H1 (cell line): ENCODE data around the gene DAPK2. TPM values are rescaled to one million over a fixed set of nuclear protein-coding genes. Genes with fewer than 3 reads are reported as not detected.

ENCODE experiments used
- CTCF ChIA-PET: fragments of 300-600 bp; sonication (Branson Sonifier 250); formaldehyde crosslinking; loops from one replicate; lab custom pipeline; 2021; ENCODE audit not compliant: partially characterized antibody; lab: Charles Lee
- POLR2A ChIA-PET: fragments of 300-600 bp; sonication (Branson Sonifier 250); formaldehyde crosslinking; loops from one replicate; lab custom pipeline; 2021; ENCODE audit warnings: inconsistent platforms; ENCODE audit not compliant: partially characterized antibody; lab: Charles Lee
- DNase-seq, 2 experiments: peaks; one replicate each; pipeline versions ENCODE4 v3.0.0 to v3.0.0-alpha.2; 2010 to 2022; ENCODE audit warnings: low spot score in 2 of 2, low read depth in 1 of 2, mixed read lengths in 1 of 2
- FAIRE-seq: peaks from 2 replicates; lab custom pipeline; 2011; peaks lifted over from hg19 to GRCh38; lab: Jason Lieb, UNC
- H2AFZ ChIP-seq: 2 replicates; pipeline ENCODE4 v1.8.1; 2012; ENCODE audit warnings: low read length, inconsistent platforms
- H2AK5ac ChIP-seq: 2 replicates; pipeline ENCODE4 v1.6.1; 2013; ENCODE audit warnings: low read depth, low read length
- H2BK120ac ChIP-seq: replicated peaks from 2 replicates; pipeline ENCODE3; 2013; ENCODE audit warnings: low read depth, low read length, inconsistent platforms
- H2BK12ac ChIP-seq: 2 replicates; pipeline ENCODE4 v1.6.1; 2013; ENCODE audit warnings: low read depth, low read length
- H2BK15ac ChIP-seq: 2 replicates; pipeline ENCODE4 v1.6.1; 2013; ENCODE audit warnings: low read length
- H2BK20ac ChIP-seq: 2 replicates; pipeline ENCODE4 v1.6.1; 2013; ENCODE audit warnings: low read length
- H2BK5ac ChIP-seq: 2 replicates; pipeline ENCODE4 v1.6.1; 2013; ENCODE audit warnings: low read depth, low read length
- H3K14ac ChIP-seq: 2 replicates; pipeline ENCODE4 v1.6.1; 2013; ENCODE audit warnings: inconsistent platforms; ENCODE audit not compliant: insufficient read length
- H3K18ac ChIP-seq: 2 replicates; pipeline ENCODE4 v1.6.1; 2013; ENCODE audit warnings: low read length; ENCODE audit errors: extremely low read depth
- H3K23ac ChIP-seq: 2 replicates; pipeline ENCODE4 v1.6.1; 2013; ENCODE audit warnings: inconsistent platforms; ENCODE audit not compliant: insufficient read length
- H3K23me2 ChIP-seq: 2 replicates; pipeline ENCODE4 v1.6.1; 2013; ENCODE audit warnings: low read depth, low read length
- H3K27ac ChIP-seq: 2 replicates; pipeline ENCODE4 v1.6.1; 2011; ENCODE audit warnings: low read depth, low read length, inconsistent platforms
- H3K27me3 ChIP-seq, 4 experiments: replicated peaks in 1 of 4; 1 replicate in 1 of 4; 2 replicates in 3 of 4; pipeline versions ENCODE4 v1.6.1 to v1.8.1; 2011 to 2013; ENCODE audit warnings: low read length in 3 of 4, mild to moderate bottlenecking in 3 of 4, inconsistent platforms in 2 of 4, mixed read lengths in 2 of 4, moderate library complexity in 1 of 4; ENCODE audit not compliant: control insufficient read depth in 3 of 4, insufficient read depth in 3 of 4; ENCODE audit errors: extremely low read depth in 1 of 4
- H3K36me3 ChIP-seq, 4 experiments: 2 replicates each; pipeline versions ENCODE4 v1.6.1 to v1.8.1; 2011 to 2013; ENCODE audit warnings: mild to moderate bottlenecking in 4 of 4, low read length in 3 of 4, moderate library complexity in 2 of 4, control low read depth in 1 of 4, inconsistent platforms in 1 of 4; ENCODE audit not compliant: insufficient read depth in 4 of 4, control insufficient read depth in 2 of 4
- H3K4ac ChIP-seq: replicated peaks from 2 replicates; pipeline ENCODE3; 2013; ENCODE audit warnings: low read length, low read depth, mixed read lengths, inconsistent platforms; ENCODE audit not compliant: insufficient read length
- H3K4me1 ChIP-seq, 4 experiments: replicated peaks in 1 of 4; 1 replicate in 1 of 4; 2 replicates in 3 of 4; pipeline versions ENCODE4 v1.6.1 to v1.8.1; 2011 to 2013; ENCODE audit warnings: low read length in 3 of 4, inconsistent platforms in 2 of 4, mixed read lengths in 1 of 4; ENCODE audit not compliant: insufficient read depth in 4 of 4, control insufficient read depth in 3 of 4
- H3K4me2 ChIP-seq, 2 experiments: 2 replicates each; pipeline versions ENCODE4 v1.6.1 to v1.8.1; 2011 to 2013; ENCODE audit warnings: low read depth in 2 of 2, low read length in 2 of 2, control low read depth in 1 of 2, inconsistent platforms in 1 of 2, mild to moderate bottlenecking in 1 of 2; ENCODE audit not compliant: insufficient read depth in 1 of 2
- H3K4me3 ChIP-seq, 4 experiments: fragments of 200-600, 300-600 bp in 1 of 4; sonication (generic), shearing (Covaris generic), sonication (Bioruptor Twin) in 1 of 4; 2 replicates each; pipeline versions ENCODE4 v1.5.1 to v1.8.1; 2011 to 2016; ENCODE audit warnings: low read length in 4 of 4, low read depth in 3 of 4, control low read depth in 2 of 4, inconsistent platforms in 2 of 4, mild to moderate bottlenecking in 2 of 4, mixed read lengths in 1 of 4, moderate library complexity in 1 of 4; ENCODE audit not compliant: insufficient read depth in 2 of 4; ENCODE audit errors: extremely low read depth in 1 of 4
- H3K56ac ChIP-seq: replicated peaks from 2 replicates; pipeline ENCODE3; 2013; ENCODE audit warnings: low read depth, mild to moderate bottlenecking, mixed read lengths, low read length, inconsistent platforms; ENCODE audit not compliant: insufficient read length
- H3K79me1 ChIP-seq: 2 replicates; pipeline ENCODE4 v1.6.1; 2013; ENCODE audit warnings: low read depth, low read length, control low read depth
- H3K79me2 ChIP-seq, 2 experiments: 2 replicates each; pipeline versions ENCODE4 v1.6.1 to v1.8.1; 2012 to 2013; ENCODE audit warnings: low read length in 2 of 2, mild to moderate bottlenecking in 2 of 2, inconsistent platforms in 1 of 2; ENCODE audit not compliant: insufficient read depth in 2 of 2, control insufficient read depth in 1 of 2
- H3K9ac ChIP-seq, 4 experiments: replicated peaks in 1 of 4; 1 replicate in 1 of 4; 2 replicates in 3 of 4; pipeline versions ENCODE4 v1.6.1 to v1.8.1; 2011 to 2013; ENCODE audit warnings: low read depth in 3 of 4, low read length in 3 of 4, control low read depth in 2 of 4, mild to moderate bottlenecking in 2 of 4, moderate library complexity in 2 of 4, inconsistent platforms in 1 of 4; ENCODE audit errors: extremely low read depth in 1 of 4
- H3K9me3 ChIP-seq, 2 experiments: 2 replicates each; pipeline versions ENCODE4 v1.6.1 to v1.8.1; 2012 to 2013; ENCODE audit warnings: mild to moderate bottlenecking in 2 of 2, moderate library complexity in 2 of 2, control low read depth in 1 of 2, inconsistent platforms in 1 of 2, low read depth in 1 of 2, low read length in 1 of 2, mixed read lengths in 1 of 2; ENCODE audit not compliant: insufficient read depth in 2 of 2
- H4K20me1 ChIP-seq, 2 experiments: replicated peaks in 1 of 2; 2 replicates each; pipeline versions ENCODE3 to v1.8.1; 2011 to 2013; ENCODE audit warnings: inconsistent platforms in 2 of 2, low read length in 2 of 2, mild to moderate bottlenecking in 1 of 2; ENCODE audit not compliant: insufficient read depth in 2 of 2, control insufficient read depth in 1 of 2
- H4K5ac ChIP-seq: 2 replicates; pipeline ENCODE4 v1.6.1; 2013; ENCODE audit warnings: low read length, low read depth, mixed read lengths, inconsistent platforms; ENCODE audit not compliant: insufficient read length
- H4K8ac ChIP-seq: 2 replicates; pipeline ENCODE4 v1.8.0; 2013; ENCODE audit warnings: mild to moderate bottlenecking, moderate library complexity, low read length, inconsistent platforms; ENCODE audit not compliant: insufficient read depth; ENCODE audit errors: extremely low read depth
- H4K91ac ChIP-seq: replicated peaks from 2 replicates; pipeline ENCODE3; 2013; ENCODE audit warnings: low read length, mixed read lengths, inconsistent platforms; ENCODE audit not compliant: insufficient read length
- KDM4A ChIP-seq: IDR thresholded peaks from one replicate; pipeline ENCODE4 v1.7.1; 2012; ENCODE audit warnings: low read depth, mild to moderate bottlenecking, moderate library complexity, low read length, inconsistent platforms; ENCODE audit not compliant: severe bottlenecking
- WGBS, 2 experiments: shearing (Covaris generic) in 1 of 2; methylation state at CpG; one replicate each; pipeline versions ENCODE4 v1.1.6 to v1.1.7; 2013 to 2015; ENCODE audit warnings: low lambda C conversion rate in 2 of 2, mixed read lengths in 2 of 2, inconsistent platforms in 1 of 2, low coverage in 1 of 2, missing lambda C conversion rate in 1 of 2; ENCODE audit not compliant: insufficient replicate concordance in 2 of 2, insufficient coverage in 1 of 2, insufficient read length in 1 of 2; ENCODE audit errors: extremely low coverage in 1 of 2, missing lambda C conversion rate in 1 of 2; 5-methylcytosine and 5-hydroxymethylcytosine counted together
- polyA plus RNA-seq, 7 experiments: library from polyadenylated mRNA; depleted of rRNA in 3 of 7; stranded (reverse) in 5 of 7; unstranded in 2 of 7; fragments of >200 nt in 5 of 7; fragments of 200-250 nt in 2 of 7; gene quantifications; 1 replicate in 5 of 7; 2 replicates in 1 of 7; 4 replicates in 1 of 7; pipeline versions ENCODE4 v1.2.1 to v1.2.3, GENCODE V29; 2011 to 2013; ENCODE audit warnings: missing spikeins in 2 of 7, mixed read lengths in 2 of 7
- total RNA-seq: library from RNA; stranded (reverse); fragmentation: NEBNext Ultra II Directional; extraction: Animal tissue kit (Norgen Biotek cat#: 25700); gene quantifications from 2 replicates; pipeline ENCODE4 v1.2.1, GENCODE V29; 2021

Gene DAPK2
- total and polyA plus RNA-seq, 2 of the 8 experiments (the other 6 are each of a cell fraction or from before 2014, with no cell fraction given): 1.8 to 2.9 TPM

DNA sequence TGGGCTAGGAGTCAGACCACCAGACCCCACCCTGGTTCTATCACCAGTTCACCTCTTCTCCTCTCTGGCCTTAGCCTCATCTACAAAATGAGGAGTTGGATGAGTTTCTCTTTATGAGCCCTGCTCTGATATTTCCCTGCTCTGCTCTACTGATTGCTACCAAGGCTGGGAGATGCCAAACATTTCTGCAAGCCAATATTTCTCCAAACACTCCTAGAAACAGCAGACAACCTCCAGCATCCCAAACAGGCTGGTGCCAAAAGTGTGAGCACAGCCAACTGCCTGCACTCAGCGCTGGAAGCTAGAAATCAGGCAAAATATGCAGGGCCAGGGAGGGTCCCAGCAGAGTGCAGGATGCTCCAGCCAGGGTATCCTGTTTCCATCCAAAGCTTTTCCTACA lies 10.8 kb downstream of the DAPK2 start:
- Histone ChIP-seq H2BK12ac (no peak overlapping the region), H3K56ac (no peak overlapping the region), H3K4me3 (no peak overlapping the region), H3K14ac (no peak overlapping the region), H3K9me3 (no peaks in the 10 kb centered on the region), H2BK20ac (no peak overlapping the region), H4K5ac (no peak overlapping the region), H2AK5ac (no peak overlapping the region), H3K23me2 (no peaks in the 10 kb centered on the region; the same call in 1 of the 2 replicates), H3K4me2 (no peak overlapping the region), H4K8ac (no peak overlapping the region), H3K4ac (no peak overlapping the region), H3K36me3 (no peaks in the 10 kb centered on the region), H3K9ac (no peak overlapping the region), H3K27me3 (no peaks in the 10 kb centered on the region), H4K91ac (no peak overlapping the region), H2BK120ac (no peak overlapping the region), H3K23ac (no peak overlapping the region), H3K79me1 (no peaks in the 10 kb centered on the region), H2BK5ac (no peak overlapping the region), H3K18ac (no peak overlapping the region), H4K20me1 (peaks cover 0 to 3% of the 10 kb centered on the region in 2 experiments), H3K27ac (no peak overlapping the region), H3K4me1 (peaks cover 0 to 6% (median 1%) of the 10 kb centered on the region in 4 experiments; a peak in 2 of 7 replicates), H2AFZ (no peak overlapping the region), H3K79me2 (no peaks in the 10 kb centered on the region), H2BK15ac (no peak overlapping the region)
- ChIA-PET CTCF (interaction anchor here (0.6 to 2.7 kb wide), 4 partner anchors 8 to 34 kb away, joined by 3 to 11 read pairs (median 5); partner anchors contain the start of gene DAPK2), POLR2A (no interaction called here)
- no peak for TF ChIP-seq KDM4A
- 100% methylated on average over 1 of the region's 1 CpG; no CpG with 5 or more reads in 1 of the 2 experiments for WGBS, 2 experiments
- DNase-seq (no peak), FAIRE-seq (no peak)
